H9 (cell line): ENCODE data around the gene EXOC3. TPM values are rescaled to one million over a fixed set of nuclear protein-coding genes. Genes with fewer than 3 reads are reported as not detected.

ENCODE experiments used
- DNase-seq: peaks from one replicate; pipeline ENCODE4 v3.0.0-alpha.2; 2017
- H2AFZ ChIP-seq: one replicate; pipeline ENCODE4 v1.6.1; 2013; ENCODE audit warnings: mild to moderate bottlenecking, low read length, control low read depth, moderate library complexity
- H2AK5ac ChIP-seq: 2 replicates; pipeline ENCODE4 v1.6.1; 2013; ENCODE audit warnings: low read length, control low read depth, mixed read lengths; ENCODE audit not compliant: insufficient read length
- H2BK120ac ChIP-seq: one replicate; pipeline ENCODE4 v1.6.1; 2013; ENCODE audit warnings: low read depth, mild to moderate bottlenecking, low read length, control low read depth, inconsistent platforms; ENCODE audit not compliant: poor library complexity, severe bottlenecking
- H2BK12ac ChIP-seq: 2 replicates; pipeline ENCODE4 v1.6.1; 2013; ENCODE audit warnings: low read length, control low read depth, mixed read lengths, low read depth; ENCODE audit not compliant: insufficient read length
- H2BK15ac ChIP-seq: 2 replicates; pipeline ENCODE4 v1.6.1; 2013; ENCODE audit warnings: low read depth, low read length, control low read depth
- H2BK20ac ChIP-seq: one replicate; pipeline ENCODE4 v1.6.1; 2013; ENCODE audit warnings: low read depth, mild to moderate bottlenecking, low read length, control low read depth, inconsistent platforms; ENCODE audit not compliant: poor library complexity, severe bottlenecking
- H2BK5ac ChIP-seq: 2 replicates; pipeline ENCODE4 v1.6.1; 2013; ENCODE audit warnings: low read length, control low read depth, mixed read lengths; ENCODE audit not compliant: insufficient read length
- H3K14ac ChIP-seq: 2 replicates; pipeline ENCODE4 v1.6.1; 2013; ENCODE audit warnings: low read length, control low read depth; ENCODE audit not compliant: insufficient read depth
- H3K18ac ChIP-seq: 2 replicates; pipeline ENCODE4 v1.6.1; 2013; ENCODE audit warnings: low read depth, mild to moderate bottlenecking, mixed read lengths, low read length, control low read depth; ENCODE audit not compliant: insufficient read length
- H3K23ac ChIP-seq: 2 replicates; pipeline ENCODE4 v1.6.1; 2013; ENCODE audit warnings: low read length, control low read depth, mixed read lengths, low read depth; ENCODE audit not compliant: insufficient read length
- H3K23me2 ChIP-seq: 2 replicates; pipeline ENCODE4 v1.6.1; 2013; ENCODE audit warnings: low read depth, mild to moderate bottlenecking, mixed read lengths, low read length, control low read depth; ENCODE audit not compliant: insufficient read length, poor library complexity, severe bottlenecking
- H3K27ac ChIP-seq: 2 replicates; pipeline ENCODE4 v1.5.1; 2013; ENCODE audit warnings: low read length, control low read depth, mixed read lengths, low read depth; ENCODE audit not compliant: insufficient read length
- H3K27me3 ChIP-seq: 2 replicates; pipeline ENCODE4 v1.6.1; 2013; ENCODE audit warnings: low read length, control low read depth, inconsistent platforms; ENCODE audit not compliant: insufficient read depth
- H3K4ac ChIP-seq: 2 replicates; pipeline ENCODE4 v1.6.1; 2013; ENCODE audit warnings: low read depth, mild to moderate bottlenecking, control low read depth, inconsistent platforms, low read length, moderate library complexity
- H3K4me1 ChIP-seq: 2 replicates; pipeline ENCODE4 v1.6.1; 2013; ENCODE audit warnings: low read length, control low read depth, inconsistent platforms; ENCODE audit not compliant: insufficient read depth
- H3K4me2 ChIP-seq: 2 replicates; pipeline ENCODE4 v1.6.1; 2013; ENCODE audit warnings: low read length, control low read depth, mixed read lengths; ENCODE audit not compliant: insufficient read length, insufficient read depth
- H3K56ac ChIP-seq: 2 replicates; pipeline ENCODE4 v1.6.1; 2013; ENCODE audit warnings: low read depth, mild to moderate bottlenecking, mixed read lengths, low read length, control low read depth; ENCODE audit not compliant: insufficient read length
- H3K79me1 ChIP-seq: 2 replicates; pipeline ENCODE4 v1.6.1; 2013; ENCODE audit warnings: low read depth, mild to moderate bottlenecking, moderate library complexity, low read length, control low read depth, inconsistent platforms; ENCODE audit not compliant: insufficient read depth, poor library complexity, severe bottlenecking
- H3K79me2 ChIP-seq: 2 replicates; pipeline ENCODE4 v1.6.1; 2013; ENCODE audit warnings: low read length, control low read depth, inconsistent platforms; ENCODE audit not compliant: insufficient read depth
- H3K9ac ChIP-seq: 2 replicates; pipeline ENCODE4 v1.6.1; 2013; ENCODE audit warnings: low read length, control low read depth, mixed read lengths; ENCODE audit not compliant: insufficient read length; ENCODE audit errors: extremely low read depth
- H3K9me3 ChIP-seq: one replicate; pipeline ENCODE4 v1.6.1; 2013; ENCODE audit warnings: low read depth, low read length, inconsistent platforms; ENCODE audit not compliant: control insufficient read depth
- H3T11ph ChIP-seq: one replicate; pipeline ENCODE4 v1.6.1; 2013; ENCODE audit warnings: mild to moderate bottlenecking, low read length, control low read depth, inconsistent platforms
- H4K20me1 ChIP-seq: one replicate; pipeline ENCODE4 v1.6.1; 2013; ENCODE audit not compliant: control insufficient read depth, insufficient read length, insufficient read depth
- H4K5ac ChIP-seq: 2 replicates; pipeline ENCODE4 v1.6.1; 2013; ENCODE audit warnings: low read depth, mild to moderate bottlenecking, mixed read lengths, low read length, control low read depth; ENCODE audit not compliant: insufficient read length
- H4K8ac ChIP-seq: replicated peaks from 2 replicates; pipeline ENCODE4 v1.6.1; 2013; ENCODE audit warnings: low read length, control low read depth, mixed read lengths, low read depth; ENCODE audit not compliant: insufficient read length
- H4K91ac ChIP-seq: 2 replicates; pipeline ENCODE4 v1.6.1; 2013; ENCODE audit warnings: low read depth, mild to moderate bottlenecking, moderate library complexity, mixed read lengths, low read length, control low read depth; ENCODE audit not compliant: insufficient read length
- H3K27ac Mint-ChIP-seq, 3 experiments: 2 replicates in 2 of 3; 3 replicates in 1 of 3; pipeline ENCODE4 v1.8.0; 2020 to 2021; ENCODE audit warnings: mixed read lengths in 3 of 3, mild to moderate bottlenecking in 1 of 3, moderate library complexity in 1 of 3
- H3K27me3 Mint-ChIP-seq: 2 replicates; pipeline ENCODE4 v1.8.0; 2021; ENCODE audit warnings: low read depth, mild to moderate bottlenecking, moderate library complexity, mixed read lengths
- H3K36me3 Mint-ChIP-seq, 3 experiments: 2 replicates in 2 of 3; 3 replicates in 1 of 3; pipeline ENCODE4 v1.8.0; 2020 to 2021; ENCODE audit warnings: low read depth in 3 of 3, mixed read lengths in 3 of 3; ENCODE audit not compliant: insufficient read depth in 1 of 3
- H3K4me1 Mint-ChIP-seq, 2 experiments: 2 replicates each; pipeline ENCODE4 v1.8.0; 2020; ENCODE audit warnings: mixed read lengths in 2 of 2
- H3K4me3 Mint-ChIP-seq, 2 experiments: 2 replicates in 1 of 2; 3 replicates in 1 of 2; pipeline ENCODE4 v1.8.0; 2020 to 2021; ENCODE audit warnings: mild to moderate bottlenecking in 2 of 2, mixed read lengths in 2 of 2, moderate library complexity in 1 of 2
- H3K9me3 Mint-ChIP-seq, 2 experiments: 2 replicates in 1 of 2; 3 replicates in 1 of 2; pipeline ENCODE4 v1.8.0; 2020; ENCODE audit warnings: mild to moderate bottlenecking in 2 of 2, mixed read lengths in 2 of 2, moderate library complexity in 1 of 2
- CTCF ChIP-seq: fragments of 200-600 bp; sonication (generic); conservative IDR thresholded peaks from 3 replicates; pipeline ENCODE4 v1.8.0; 2021; ENCODE audit warnings: antibody characterized with exemption, mild to moderate bottlenecking
- WGBS: extraction: QIAGEN DNeasy Blood & Tissue Kit; methylation state at CpG from one replicate; pipeline ENCODE4 v1.1.7; 2013; ENCODE audit warnings: missing lambda C conversion rate, low lambda C conversion rate, mixed read lengths; ENCODE audit not compliant: insufficient read length; ENCODE audit errors: extremely low coverage; 5-methylcytosine and 5-hydroxymethylcytosine counted together
- total RNA-seq: library from RNA; stranded (reverse); gene quantifications from 2 replicates; pipeline ENCODE4 v1.2.1, GENCODE V29; 2021

EXOC3 gene
- total RNA-seq, 1 experiment from 2014 or later = 36.7 TPM

DNA sequence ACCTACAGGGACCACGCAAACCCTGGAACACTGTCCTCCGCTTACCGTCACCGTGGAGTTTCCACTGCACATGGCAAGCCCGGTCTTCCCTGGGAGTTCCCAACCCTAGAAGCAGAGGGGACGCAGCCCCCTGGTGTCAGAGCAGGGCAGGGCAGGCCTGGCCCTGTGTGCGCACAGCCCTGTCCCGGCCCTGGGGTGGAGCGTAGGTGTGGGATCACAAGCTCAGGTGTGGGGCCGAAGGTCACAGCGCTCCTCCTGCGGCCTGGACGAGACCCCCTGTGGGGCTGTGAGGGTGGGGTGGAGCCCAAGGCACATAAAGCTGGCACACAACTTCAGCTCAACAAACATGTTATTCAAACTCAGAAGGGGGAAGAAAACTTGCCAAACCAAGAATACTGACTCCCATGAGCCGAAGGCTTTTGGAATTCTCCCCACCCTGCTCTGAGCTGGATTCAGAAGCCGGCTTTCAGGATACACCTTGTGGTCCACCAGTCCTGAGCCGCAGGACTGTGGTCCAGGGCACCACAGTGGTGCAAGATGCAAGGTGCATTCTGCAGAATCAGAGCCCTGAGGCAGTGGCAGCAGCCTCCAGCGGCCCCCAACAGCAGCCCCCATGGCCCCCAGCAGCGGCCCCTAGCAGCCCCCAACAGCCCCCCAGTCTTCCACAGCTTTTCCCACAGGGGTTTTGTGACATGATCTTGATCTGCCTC lies 11.8 kb upstream of the EXOC3 start:
- Histone ChIP-seq H3K23me2 (no peaks in the 10 kb centered on the region), H4K91ac (no peak overlapping the region), H3K4me2 (no peak overlapping the region), H3K79me2 (no peaks in the 10 kb centered on the region), H3K23ac (no peak overlapping the region), H3K9me3 (no peaks in the 10 kb centered on the region), H3K56ac (no peak overlapping the region), H2BK5ac (no peak overlapping the region), H2BK20ac (no peak overlapping the region), H3K4me1 (no peaks in the 10 kb centered on the region), H2AFZ (no peak overlapping the region), H3T11ph (no peak overlapping the region), H3K14ac (no peak overlapping the region), H3K27ac (no peak overlapping the region), H4K20me1 (no peaks in the 10 kb centered on the region), H4K5ac (no peak overlapping the region), H2BK12ac (no peak overlapping the region), H3K18ac (no peak overlapping the region), H2BK120ac (no peak overlapping the region), H3K27me3 (no peaks in the 10 kb centered on the region), H4K8ac (no peak overlapping the region), H3K9ac (no peak overlapping the region), H2AK5ac (no peak overlapping the region), H3K4ac (no peak overlapping the region), H3K79me1 (no peaks in the 10 kb centered on the region), H2BK15ac (no peak overlapping the region)
- H3K9me3 Mint-ChIP-seq = peaks cover 6% of the 10 kb centered on the region in 2 experiments; a peak in 2 of 5 replicates
- H3K27ac Mint-ChIP-seq = no peak overlapping the region; a peak in 2 of 7 replicates
- TF ChIP-seq CTCF = peak; percentile 87
- peaks cover 0 to 2% (median 0%) of the 10 kb centered on the region in 3 experiments; a peak in 3 of 7 replicates for H3K36me3 Mint-ChIP-seq
- peaks cover 3 to 6% of the 10 kb centered on the region in 2 experiments; a peak in 3 of 4 replicates for H3K4me1 Mint-ChIP-seq
- H3K27me3 Mint-ChIP-seq = peaks cover 11% of the 10 kb centered on the region
- DNase-seq = peak; percentile 82
- no CpG with 5 or more reads among the region's 18 CpGs for WGBS
- H3K4me3 Mint-ChIP-seq = no peak overlapping the region
